H9 (cell line): ENCODE results near the gene KMT5B. TPM values are rescaled to one million over a fixed set of nuclear protein-coding genes. Genes with fewer than 3 reads are reported as not detected.

Experiments
- DNase-seq: peaks from one replicate; pipeline ENCODE4 v3.0.0-alpha.2; 2017
- H2AFZ ChIP-seq: one replicate; pipeline ENCODE4 v1.6.1; 2013; ENCODE audit warnings: mild to moderate bottlenecking, low read length, control low read depth, moderate library complexity
- H2AK5ac ChIP-seq: 2 replicates; pipeline ENCODE4 v1.6.1; 2013; ENCODE audit warnings: low read length, control low read depth, mixed read lengths; ENCODE audit not compliant: insufficient read length
- H2BK120ac ChIP-seq: one replicate; pipeline ENCODE4 v1.6.1; 2013; ENCODE audit warnings: low read depth, mild to moderate bottlenecking, low read length, control low read depth, inconsistent platforms; ENCODE audit not compliant: poor library complexity, severe bottlenecking
- H2BK12ac ChIP-seq: 2 replicates; pipeline ENCODE4 v1.6.1; 2013; ENCODE audit warnings: low read length, control low read depth, mixed read lengths, low read depth; ENCODE audit not compliant: insufficient read length
- H2BK15ac ChIP-seq: 2 replicates; pipeline ENCODE4 v1.6.1; 2013; ENCODE audit warnings: low read depth, low read length, control low read depth
- H2BK20ac ChIP-seq: one replicate; pipeline ENCODE4 v1.6.1; 2013; ENCODE audit warnings: low read depth, mild to moderate bottlenecking, low read length, control low read depth, inconsistent platforms; ENCODE audit not compliant: poor library complexity, severe bottlenecking
- H2BK5ac ChIP-seq: 2 replicates; pipeline ENCODE4 v1.6.1; 2013; ENCODE audit warnings: low read length, control low read depth, mixed read lengths; ENCODE audit not compliant: insufficient read length
- H3K14ac ChIP-seq: 2 replicates; pipeline ENCODE4 v1.6.1; 2013; ENCODE audit warnings: low read length, control low read depth; ENCODE audit not compliant: insufficient read depth
- H3K18ac ChIP-seq: 2 replicates; pipeline ENCODE4 v1.6.1; 2013; ENCODE audit warnings: low read depth, mild to moderate bottlenecking, mixed read lengths, low read length, control low read depth; ENCODE audit not compliant: insufficient read length
- H3K23ac ChIP-seq: 2 replicates; pipeline ENCODE4 v1.6.1; 2013; ENCODE audit warnings: low read length, control low read depth, mixed read lengths, low read depth; ENCODE audit not compliant: insufficient read length
- H3K23me2 ChIP-seq: 2 replicates; pipeline ENCODE4 v1.6.1; 2013; ENCODE audit warnings: low read depth, mild to moderate bottlenecking, mixed read lengths, low read length, control low read depth; ENCODE audit not compliant: insufficient read length, poor library complexity, severe bottlenecking
- H3K27ac ChIP-seq: 2 replicates; pipeline ENCODE4 v1.5.1; 2013; ENCODE audit warnings: low read length, control low read depth, mixed read lengths, low read depth; ENCODE audit not compliant: insufficient read length
- H3K27me3 ChIP-seq: 2 replicates; pipeline ENCODE4 v1.6.1; 2013; ENCODE audit warnings: low read length, control low read depth, inconsistent platforms; ENCODE audit not compliant: insufficient read depth
- H3K4ac ChIP-seq: 2 replicates; pipeline ENCODE4 v1.6.1; 2013; ENCODE audit warnings: low read depth, mild to moderate bottlenecking, control low read depth, inconsistent platforms, low read length, moderate library complexity
- H3K4me1 ChIP-seq: 2 replicates; pipeline ENCODE4 v1.6.1; 2013; ENCODE audit warnings: low read length, control low read depth, inconsistent platforms; ENCODE audit not compliant: insufficient read depth
- H3K4me2 ChIP-seq: 2 replicates; pipeline ENCODE4 v1.6.1; 2013; ENCODE audit warnings: low read length, control low read depth, mixed read lengths; ENCODE audit not compliant: insufficient read length, insufficient read depth
- H3K56ac ChIP-seq: 2 replicates; pipeline ENCODE4 v1.6.1; 2013; ENCODE audit warnings: low read depth, mild to moderate bottlenecking, mixed read lengths, low read length, control low read depth; ENCODE audit not compliant: insufficient read length
- H3K79me1 ChIP-seq: 2 replicates; pipeline ENCODE4 v1.6.1; 2013; ENCODE audit warnings: low read depth, mild to moderate bottlenecking, moderate library complexity, low read length, control low read depth, inconsistent platforms; ENCODE audit not compliant: insufficient read depth, poor library complexity, severe bottlenecking
- H3K79me2 ChIP-seq: 2 replicates; pipeline ENCODE4 v1.6.1; 2013; ENCODE audit warnings: low read length, control low read depth, inconsistent platforms; ENCODE audit not compliant: insufficient read depth
- H3K9ac ChIP-seq: 2 replicates; pipeline ENCODE4 v1.6.1; 2013; ENCODE audit warnings: low read length, control low read depth, mixed read lengths; ENCODE audit not compliant: insufficient read length; ENCODE audit errors: extremely low read depth
- H3K9me3 ChIP-seq: one replicate; pipeline ENCODE4 v1.6.1; 2013; ENCODE audit warnings: low read depth, low read length, inconsistent platforms; ENCODE audit not compliant: control insufficient read depth
- H3T11ph ChIP-seq: one replicate; pipeline ENCODE4 v1.6.1; 2013; ENCODE audit warnings: mild to moderate bottlenecking, low read length, control low read depth, inconsistent platforms
- H4K20me1 ChIP-seq: one replicate; pipeline ENCODE4 v1.6.1; 2013; ENCODE audit not compliant: control insufficient read depth, insufficient read length, insufficient read depth
- H4K5ac ChIP-seq: 2 replicates; pipeline ENCODE4 v1.6.1; 2013; ENCODE audit warnings: low read depth, mild to moderate bottlenecking, mixed read lengths, low read length, control low read depth; ENCODE audit not compliant: insufficient read length
- H4K8ac ChIP-seq: replicated peaks from 2 replicates; pipeline ENCODE4 v1.6.1; 2013; ENCODE audit warnings: low read length, control low read depth, mixed read lengths, low read depth; ENCODE audit not compliant: insufficient read length
- H4K91ac ChIP-seq: 2 replicates; pipeline ENCODE4 v1.6.1; 2013; ENCODE audit warnings: low read depth, mild to moderate bottlenecking, moderate library complexity, mixed read lengths, low read length, control low read depth; ENCODE audit not compliant: insufficient read length
- H3K27ac Mint-ChIP-seq, 3 experiments: 2 replicates in 2 of 3; 3 replicates in 1 of 3; pipeline ENCODE4 v1.8.0; 2020 to 2021; ENCODE audit warnings: mixed read lengths in 3 of 3, mild to moderate bottlenecking in 1 of 3, moderate library complexity in 1 of 3
- H3K27me3 Mint-ChIP-seq: 2 replicates; pipeline ENCODE4 v1.8.0; 2021; ENCODE audit warnings: low read depth, mild to moderate bottlenecking, moderate library complexity, mixed read lengths
- H3K36me3 Mint-ChIP-seq, 3 experiments: 2 replicates in 2 of 3; 3 replicates in 1 of 3; pipeline ENCODE4 v1.8.0; 2020 to 2021; ENCODE audit warnings: low read depth in 3 of 3, mixed read lengths in 3 of 3; ENCODE audit not compliant: insufficient read depth in 1 of 3
- H3K4me1 Mint-ChIP-seq, 2 experiments: 2 replicates each; pipeline ENCODE4 v1.8.0; 2020; ENCODE audit warnings: mixed read lengths in 2 of 2
- H3K4me3 Mint-ChIP-seq, 2 experiments: 2 replicates in 1 of 2; 3 replicates in 1 of 2; pipeline ENCODE4 v1.8.0; 2020 to 2021; ENCODE audit warnings: mild to moderate bottlenecking in 2 of 2, mixed read lengths in 2 of 2, moderate library complexity in 1 of 2
- H3K9me3 Mint-ChIP-seq, 2 experiments: 2 replicates in 1 of 2; 3 replicates in 1 of 2; pipeline ENCODE4 v1.8.0; 2020; ENCODE audit warnings: mild to moderate bottlenecking in 2 of 2, mixed read lengths in 2 of 2, moderate library complexity in 1 of 2
- WGBS: extraction: QIAGEN DNeasy Blood & Tissue Kit; methylation state at CpG from one replicate; pipeline ENCODE4 v1.1.7; 2013; ENCODE audit warnings: missing lambda C conversion rate, low lambda C conversion rate, mixed read lengths; ENCODE audit not compliant: insufficient read length; ENCODE audit errors: extremely low coverage; 5-methylcytosine and 5-hydroxymethylcytosine counted together
- total RNA-seq: library from RNA; stranded (reverse); gene quantifications from 2 replicates; pipeline ENCODE4 v1.2.1, GENCODE V29; 2021
- TF ChIP-seq, protein P1 (sequence below): fragments of 200-600 bp; sonication (generic); conservative IDR thresholded peaks from 3 replicates; pipeline ENCODE4 v1.8.0; 2021; ENCODE audit warnings: antibody characterized with exemption, mild to moderate bottlenecking

KMT5B gene
- total RNA-seq, 1 experiment from 2014 or later: 61.6 TPM

DNA sequence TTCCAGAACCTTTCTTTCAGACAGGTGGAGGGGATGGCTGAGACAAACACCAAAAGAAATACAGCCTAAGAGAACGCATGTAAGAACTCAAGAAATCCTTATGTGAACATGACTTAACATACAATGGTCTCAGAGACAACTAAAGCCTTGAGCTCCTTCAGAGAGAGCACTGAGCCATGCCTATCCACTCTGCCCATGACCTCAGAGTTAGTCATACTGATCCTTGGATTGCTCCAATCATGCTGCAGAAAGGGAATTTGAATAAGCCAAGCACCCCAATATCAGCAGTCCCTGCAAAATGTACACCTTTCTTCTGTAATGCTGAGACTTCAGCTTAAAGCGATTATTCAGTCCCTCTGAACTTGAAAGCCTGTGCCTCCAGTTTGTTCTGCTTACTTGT lies 48.7 kb downstream of the KMT5B start:
- Histone ChIP-seq H3K79me2 (no peaks in the 10 kb centered on the region), H3K9me3 (no peaks in the 10 kb centered on the region), H4K20me1 (no peaks in the 10 kb centered on the region), H2AFZ (no peak overlapping the region), H3K9ac (no peak overlapping the region), H3K27ac (no peak overlapping the region), H3K27me3 (no peaks in the 10 kb centered on the region), H3K4me1 (no peaks in the 10 kb centered on the region), H3T11ph (no peak overlapping the region), H2BK5ac (no peak overlapping the region), H3K18ac (no peak overlapping the region), H4K8ac (no peak overlapping the region), H2BK20ac (no peak overlapping the region), H2BK12ac (no peak overlapping the region), H3K14ac (no peak overlapping the region), H3K56ac (no peak overlapping the region), H4K5ac (no peak overlapping the region), H2BK15ac (no peak overlapping the region), H2AK5ac (no peak overlapping the region), H2BK120ac (no peak overlapping the region), H3K23ac (no peak overlapping the region), H4K91ac (no peak overlapping the region), H3K79me1 (no peaks in the 10 kb centered on the region), H3K4me2 (no peak overlapping the region), H3K4ac (no peak overlapping the region), H3K23me2 (no peaks in the 10 kb centered on the region)
- Mint-ChIP-seq H3K36me3 (peaks cover 10 to 43% (median 26%) of the 10 kb centered on the region in 3 experiments; a peak in 6 of 7 replicates), H3K4me3 (no peak overlapping the region), H3K4me1 (peaks cover 5 to 7% of the 10 kb centered on the region in 2 experiments; a peak in 3 of 4 replicates), H3K27me3 (no peaks in the 10 kb centered on the region), H3K9me3 (no peaks in the 10 kb centered on the region), H3K27ac (peak overlapping the region in 1 of 3 experiments; percentile 50; a peak in 2 of 7 replicates)
- TF ChIP-seq, protein P1, sequence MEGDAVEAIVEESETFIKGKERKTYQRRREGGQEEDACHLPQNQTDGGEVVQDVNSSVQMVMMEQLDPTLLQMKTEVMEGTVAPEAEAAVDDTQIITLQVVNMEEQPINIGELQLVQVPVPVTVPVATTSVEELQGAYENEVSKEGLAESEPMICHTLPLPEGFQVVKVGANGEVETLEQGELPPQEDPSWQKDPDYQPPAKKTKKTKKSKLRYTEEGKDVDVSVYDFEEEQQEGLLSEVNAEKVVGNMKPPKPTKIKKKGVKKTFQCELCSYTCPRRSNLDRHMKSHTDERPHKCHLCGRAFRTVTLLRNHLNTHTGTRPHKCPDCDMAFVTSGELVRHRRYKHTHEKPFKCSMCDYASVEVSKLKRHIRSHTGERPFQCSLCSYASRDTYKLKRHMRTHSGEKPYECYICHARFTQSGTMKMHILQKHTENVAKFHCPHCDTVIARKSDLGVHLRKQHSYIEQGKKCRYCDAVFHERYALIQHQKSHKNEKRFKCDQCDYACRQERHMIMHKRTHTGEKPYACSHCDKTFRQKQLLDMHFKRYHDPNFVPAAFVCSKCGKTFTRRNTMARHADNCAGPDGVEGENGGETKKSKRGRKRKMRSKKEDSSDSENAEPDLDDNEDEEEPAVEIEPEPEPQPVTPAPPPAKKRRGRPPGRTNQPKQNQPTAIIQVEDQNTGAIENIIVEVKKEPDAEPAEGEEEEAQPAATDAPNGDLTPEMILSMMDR: no peak
- no peak for DNase-seq
- no CpG with 5 or more reads among the region's 2 CpGs for WGBS
